HCT116 (cell line): Measurements from ENCODE around the gene LEKR1. TPM values are rescaled to one million over a fixed set of nuclear protein-coding genes. Genes with fewer than 3 reads are reported as not detected.

ENCODE experiments used
- ATAC-seq: fragments of 200-7000 bp; cut with Tn5 transposase; 2 replicates; pipeline ENCODE4 v1.9.1; 2020; ENCODE audit warnings: mild to moderate bottlenecking, moderate library complexity
- BruUV-seq: library from RNA; stranded (reverse); fragments of 400-500 nt; replicated peaks from 2 replicates; lab custom pipeline; 2021; lab: Mats Ljungman, UMichigan
- CTCF ChIA-PET: fragments of 300-600 bp; sonication (Branson Sonifier 250); formaldehyde crosslinking; loops from one replicate; lab custom pipeline; 2021; ENCODE audit warnings: antibody characterized with exemption; lab: Charles Lee
- POLR2A ChIA-PET: fragments of 300-600, 350-600 bp; sonication (Branson Sonifier 250); formaldehyde crosslinking; loops from one replicate; lab custom pipeline; 2021; ENCODE audit warnings: antibody characterized with exemption; lab: Charles Lee
- RAD21 ChIA-PET, 2 experiments: fragments of 300-600 bp; sonication (Branson Sonifier 250); formaldehyde crosslinking; loops; one replicate each; lab custom pipeline; 2023; ENCODE audit warnings: low total read pairs in 2 of 2; ENCODE audit not compliant: uncharacterized antibody in 2 of 2, unreplicated experiment in 2 of 2, low non-redundant PET in 1 of 2; lab: Charles Lee
- DNase-seq: peaks from one replicate; pipeline ENCODE4 v3.0.0-alpha.2; 2010; ENCODE audit warnings: low read depth, low spot score
- H2AFZ ChIP-seq: fragments of 200-600 bp; shearing (Covaris generic), sonication (generic); 2 replicates; pipeline ENCODE4 v1.6.1; 2017; ENCODE audit warnings: low read depth, mixed run types, mixed read lengths, antibody characterized with exemption, low read length; ENCODE audit not compliant: poor library complexity, severe bottlenecking
- H3K27ac ChIP-seq: 2 replicates; pipeline ENCODE4 v1.5.1; 2012; ENCODE audit warnings: low read depth, low read length
- H3K27me3 ChIP-seq: fragments of 200-600 bp; sonication (generic); 2 replicates; pipeline ENCODE4 v1.6.1; 2016; ENCODE audit warnings: mixed run types, low read length, mixed read lengths; ENCODE audit not compliant: insufficient read depth
- H3K36me3 ChIP-seq, 2 experiments: fragments of 200-500 bp in 1 of 2; fragments of 200-600 bp in 1 of 2; sonication (Bioruptor generic) in 1 of 2; sonication (generic) in 1 of 2; 2 replicates each; pipeline versions ENCODE4 v1.5.1 to v1.6.1; 2014 to 2016; ENCODE audit warnings: low read length in 2 of 2, inconsistent platforms in 1 of 2, mixed read lengths in 1 of 2, mixed run types in 1 of 2; ENCODE audit not compliant: insufficient read depth in 2 of 2, control insufficient read depth in 1 of 2
- H3K4me1 ChIP-seq, 2 experiments: fragments of 200-600 bp in 1 of 2; sonication (generic) in 1 of 2; 2 replicates each; pipeline versions ENCODE4 v1.5.1 to v1.6.1; 2012 to 2017; ENCODE audit warnings: low read length in 2 of 2, inconsistent platforms in 1 of 2, mild to moderate bottlenecking in 1 of 2, mixed read lengths in 1 of 2, mixed run types in 1 of 2, moderate library complexity in 1 of 2; ENCODE audit not compliant: insufficient read depth in 2 of 2, control insufficient read depth in 1 of 2
- H3K4me2 ChIP-seq: fragments of 200-600 bp; sonication (generic); 2 replicates; pipeline ENCODE4 v1.6.1; 2017; ENCODE audit warnings: mixed run types, low read length, mixed read lengths
- H3K4me3 ChIP-seq, 2 experiments: fragments of 200-600 bp in 1 of 2; sonication (generic) in 1 of 2; replicated peaks in 1 of 2; 2 replicates each; pipeline ENCODE4 v1.5.1; 2011 to 2016; ENCODE audit warnings: low read length in 2 of 2, control low read depth in 1 of 2, low read depth in 1 of 2, mild to moderate bottlenecking in 1 of 2, mixed read lengths in 1 of 2, mixed run types in 1 of 2
- H3K79me2 ChIP-seq: fragments of 200-600 bp; sonication (generic); 2 replicates; pipeline ENCODE4 v1.6.1; 2017; ENCODE audit warnings: mild to moderate bottlenecking, mixed run types, low read length, moderate library complexity, mixed read lengths; ENCODE audit not compliant: insufficient read depth
- H3K9ac ChIP-seq: fragments of 200-600 bp; sonication (generic); 2 replicates; pipeline ENCODE4 v1.6.1; 2016; ENCODE audit warnings: low read length, mixed read lengths
- H3K9me2 ChIP-seq: fragments of 200-600 bp; sonication (generic), shearing (Covaris generic); 2 replicates; pipeline ENCODE4 v1.6.1; 2017; ENCODE audit warnings: mixed run types, mild to moderate bottlenecking, moderate library complexity; ENCODE audit not compliant: insufficient read depth
- H3K9me3 ChIP-seq, 2 experiments: fragments of 200-500 bp in 1 of 2; fragments of 200-600 bp in 1 of 2; sonication (Bioruptor generic) in 1 of 2; sonication (generic) in 1 of 2; 2 replicates each; pipeline ENCODE4 v1.6.1; 2014 to 2017; ENCODE audit warnings: low read length in 2 of 2, mixed read lengths in 2 of 2, inconsistent platforms in 1 of 2, low read depth in 1 of 2, mild to moderate bottlenecking in 1 of 2, mixed run types in 1 of 2, moderate library complexity in 1 of 2; ENCODE audit not compliant: control insufficient read depth in 1 of 2, insufficient read depth in 1 of 2
- H4K20me1 ChIP-seq: fragments of 200-600 bp; sonication (generic), shearing (Covaris generic); 2 replicates; pipeline ENCODE4 v1.6.1; 2017; ENCODE audit warnings: mixed run types, mild to moderate bottlenecking, moderate library complexity; ENCODE audit not compliant: insufficient read depth
- CBX3 ChIP-seq: IDR thresholded peaks from 2 replicates; pipeline ENCODE4 v1.6.1; 2012; ENCODE audit warnings: low read depth
- CEBPB ChIP-seq: IDR thresholded peaks from 2 replicates; pipeline ENCODE4 v1.6.1; 2012; ENCODE audit warnings: low read depth
- EGR1 ChIP-seq: IDR thresholded peaks from 2 replicates; pipeline ENCODE4 v1.6.1; 2012; ENCODE audit warnings: low read depth
- ELF1 ChIP-seq: IDR thresholded peaks from 2 replicates; pipeline ENCODE4 v1.6.1; 2012; ENCODE audit warnings: low read depth, borderline replicate concordance
- EZH2 ChIP-seq: fragments of 200-600 bp; sonication (generic); IDR thresholded peaks from 2 replicates; pipeline ENCODE4 v1.6.1; 2017; ENCODE audit warnings: antibody characterized with exemption, mixed run types
- EZH2phosphoT487 ChIP-seq: fragments of 200-600 bp; IDR thresholded peaks from 2 replicates; pipeline ENCODE4 v1.6.1; 2018; ENCODE audit warnings: antibody characterized with exemption, borderline replicate concordance
- FOSL1 ChIP-seq: IDR thresholded peaks from 2 replicates; pipeline ENCODE4 v1.6.1; 2012; ENCODE audit warnings: low read depth
- POLR2AphosphoS5 ChIP-seq: IDR thresholded peaks from 2 replicates; pipeline ENCODE4 v1.6.1; 2011; ENCODE audit warnings: mild to moderate bottlenecking, low read depth, low read length, moderate library complexity
- RAD21 ChIP-seq: IDR thresholded peaks from 2 replicates; pipeline ENCODE4 v1.6.1; 2012; ENCODE audit warnings: low read depth, mild to moderate bottlenecking
- SP1 ChIP-seq: IDR thresholded peaks from 2 replicates; pipeline ENCODE4 v1.6.1; 2012; ENCODE audit warnings: low read depth
- TCF7L2 ChIP-seq: IDR thresholded peaks from 2 replicates; pipeline ENCODE4 v1.7.0; 2011; ENCODE audit warnings: borderline replicate concordance, inconsistent platforms; ENCODE audit not compliant: insufficient read depth, insufficient read length; ENCODE audit errors: extremely low read depth
- YY1 ChIP-seq: IDR thresholded peaks from 2 replicates; pipeline ENCODE4 v1.6.1; 2011; ENCODE audit warnings: low read length, low read depth, moderate library complexity, mild to moderate bottlenecking; ENCODE audit not compliant: insufficient replicate concordance; ENCODE audit errors: extremely low read depth
- ZFX ChIP-seq: fragments of 450-650 bp; IDR thresholded peaks from 2 replicates; pipeline ENCODE4 v1.6.1; 2017
- ZNF274 ChIP-seq: fragments of 200-500 bp; sonication (Bioruptor generic); IDR thresholded peaks from 2 replicates; pipeline ENCODE4 v1.6.1; 2014; ENCODE audit warnings: mild to moderate bottlenecking, low read depth, low read length, inconsistent platforms
- intact Hi-C: fragments of 100-400 bp; cut with micrococcal nuclease; formaldehyde crosslinking; loops from 2 replicates; pipeline ENCODE4 v1.10.0; 2022
- total RNA-seq: library from RNA; stranded (reverse); gene quantifications from one replicate; pipeline ENCODE4 v1.2.1, GENCODE V29; 2021; ENCODE audit not compliant: unreplicated experiment
- TF ChIP-seq, protein P1 (sequence below): IDR thresholded peaks from 2 replicates; pipeline ENCODE4 v1.6.1; 2012; ENCODE audit warnings: low read depth
- TF ChIP-seq, protein P2 (sequence below): IDR thresholded peaks from 2 replicates; pipeline ENCODE4 v1.6.1; 2011; ENCODE audit warnings: mild to moderate bottlenecking, low read length, moderate library complexity; ENCODE audit not compliant: insufficient replicate concordance; ENCODE audit errors: extremely low read depth
- TF ChIP-seq, protein P3 (sequence below): IDR thresholded peaks from 2 replicates; pipeline ENCODE4 v1.6.1; 2012
- TF ChIP-seq, protein P4 (sequence below): IDR thresholded peaks from 2 replicates; pipeline ENCODE4 v1.6.1; 2012
- TF ChIP-seq, protein P5 (sequence below), 3 experiments: fragments of 200-600 bp in 1 of 3; sonication (generic) in 1 of 3; IDR thresholded peaks in 2 of 3; conservative IDR thresholded peaks in 1 of 3; 2 replicates each; pipeline ENCODE4 v1.5.1; 2012 to 2017; ENCODE audit warnings: low read depth in 2 of 3, low read length in 2 of 3, antibody characterized with exemption in 1 of 3, borderline replicate concordance in 1 of 3, control low read depth in 1 of 3, mild to moderate bottlenecking in 1 of 3, mixed read lengths in 1 of 3, mixed run types in 1 of 3, moderate library complexity in 1 of 3; ENCODE audit not compliant: insufficient read depth in 1 of 3

The LEKR1 gene
- total RNA-seq, 1 experiment from 2014 or later: 2.1 TPM

DNA sequence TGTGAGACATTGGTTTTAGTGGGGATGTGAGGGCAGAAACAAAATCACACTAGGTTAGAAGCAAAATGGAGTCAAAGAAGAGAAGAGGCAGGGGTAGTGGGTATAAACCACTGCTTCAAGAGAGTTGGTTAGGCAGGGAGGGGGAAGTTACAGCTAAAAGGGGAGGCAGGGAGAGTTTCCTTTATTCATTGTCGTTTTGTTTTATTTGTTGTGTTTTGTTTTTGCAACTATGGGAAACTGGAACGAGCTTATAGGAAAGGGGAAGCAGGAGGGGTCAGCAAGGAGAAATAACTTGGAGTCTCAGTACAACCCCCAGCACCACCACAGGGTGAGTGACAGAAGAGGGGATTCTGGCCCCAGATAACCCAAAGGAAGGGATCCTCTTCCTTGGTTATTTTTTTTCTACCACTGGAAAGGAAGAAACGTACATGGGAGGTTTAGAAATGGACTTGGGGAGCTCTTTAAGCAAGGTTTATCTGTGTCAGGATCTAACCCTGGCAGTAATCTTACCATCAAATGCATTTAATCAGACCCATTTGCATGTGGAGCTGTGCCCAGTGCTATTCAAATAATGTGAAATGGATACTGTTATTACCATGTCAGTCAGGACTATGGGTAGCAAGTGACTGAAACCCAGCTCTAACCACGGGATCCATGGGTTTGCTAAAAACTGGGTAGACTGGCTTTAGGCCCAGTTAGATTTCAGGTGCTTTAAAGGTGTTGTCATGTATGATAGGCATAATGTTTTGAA, 265.1 kb downstream of the LEKR1 start:
- H3K4me1 ChIP-seq: peaks cover 19 to 39% of the 10 kb centered on the region in 2 experiments
- intact Hi-C loops: no loop called here
- ChIA-PET POLR2A (interaction anchor here (0.9 kb wide), 1 partner anchor 17 kb away, joined by 4 read pairs; no protein-coding TSS in a partner anchor), CTCF (no interaction called here), RAD21 (interaction anchor here in 1 of 2 experiments (0.5 kb wide), 1 partner anchor 315 kb away, joined by 3 read pairs; no protein-coding TSS in a partner anchor)
- H3K9me3 ChIP-seq: no peaks in the 10 kb centered on the region
- H3K79me2 ChIP-seq: no peaks in the 10 kb centered on the region
- no peak for DNase-seq
- no peaks in the 10 kb centered on the region for H3K9me2 ChIP-seq
- no peak overlapping the region for H3K9ac ChIP-seq
- H2AFZ ChIP-seq: no peak overlapping the region
- no peak for TF ChIP-seq YY1
- TF ChIP-seq ZNF274: no peak
- TF ChIP-seq, protein P1, sequence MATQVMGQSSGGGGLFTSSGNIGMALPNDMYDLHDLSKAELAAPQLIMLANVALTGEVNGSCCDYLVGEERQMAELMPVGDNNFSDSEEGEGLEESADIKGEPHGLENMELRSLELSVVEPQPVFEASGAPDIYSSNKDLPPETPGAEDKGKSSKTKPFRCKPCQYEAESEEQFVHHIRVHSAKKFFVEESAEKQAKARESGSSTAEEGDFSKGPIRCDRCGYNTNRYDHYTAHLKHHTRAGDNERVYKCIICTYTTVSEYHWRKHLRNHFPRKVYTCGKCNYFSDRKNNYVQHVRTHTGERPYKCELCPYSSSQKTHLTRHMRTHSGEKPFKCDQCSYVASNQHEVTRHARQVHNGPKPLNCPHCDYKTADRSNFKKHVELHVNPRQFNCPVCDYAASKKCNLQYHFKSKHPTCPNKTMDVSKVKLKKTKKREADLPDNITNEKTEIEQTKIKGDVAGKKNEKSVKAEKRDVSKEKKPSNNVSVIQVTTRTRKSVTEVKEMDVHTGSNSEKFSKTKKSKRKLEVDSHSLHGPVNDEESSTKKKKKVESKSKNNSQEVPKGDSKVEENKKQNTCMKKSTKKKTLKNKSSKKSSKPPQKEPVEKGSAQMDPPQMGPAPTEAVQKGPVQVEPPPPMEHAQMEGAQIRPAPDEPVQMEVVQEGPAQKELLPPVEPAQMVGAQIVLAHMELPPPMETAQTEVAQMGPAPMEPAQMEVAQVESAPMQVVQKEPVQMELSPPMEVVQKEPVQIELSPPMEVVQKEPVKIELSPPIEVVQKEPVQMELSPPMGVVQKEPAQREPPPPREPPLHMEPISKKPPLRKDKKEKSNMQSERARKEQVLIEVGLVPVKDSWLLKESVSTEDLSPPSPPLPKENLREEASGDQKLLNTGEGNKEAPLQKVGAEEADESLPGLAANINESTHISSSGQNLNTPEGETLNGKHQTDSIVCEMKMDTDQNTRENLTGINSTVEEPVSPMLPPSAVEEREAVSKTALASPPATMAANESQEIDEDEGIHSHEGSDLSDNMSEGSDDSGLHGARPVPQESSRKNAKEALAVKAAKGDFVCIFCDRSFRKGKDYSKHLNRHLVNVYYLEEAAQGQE: no peak
- no peak for TF ChIP-seq ZFX
- TF ChIP-seq, protein P2, sequence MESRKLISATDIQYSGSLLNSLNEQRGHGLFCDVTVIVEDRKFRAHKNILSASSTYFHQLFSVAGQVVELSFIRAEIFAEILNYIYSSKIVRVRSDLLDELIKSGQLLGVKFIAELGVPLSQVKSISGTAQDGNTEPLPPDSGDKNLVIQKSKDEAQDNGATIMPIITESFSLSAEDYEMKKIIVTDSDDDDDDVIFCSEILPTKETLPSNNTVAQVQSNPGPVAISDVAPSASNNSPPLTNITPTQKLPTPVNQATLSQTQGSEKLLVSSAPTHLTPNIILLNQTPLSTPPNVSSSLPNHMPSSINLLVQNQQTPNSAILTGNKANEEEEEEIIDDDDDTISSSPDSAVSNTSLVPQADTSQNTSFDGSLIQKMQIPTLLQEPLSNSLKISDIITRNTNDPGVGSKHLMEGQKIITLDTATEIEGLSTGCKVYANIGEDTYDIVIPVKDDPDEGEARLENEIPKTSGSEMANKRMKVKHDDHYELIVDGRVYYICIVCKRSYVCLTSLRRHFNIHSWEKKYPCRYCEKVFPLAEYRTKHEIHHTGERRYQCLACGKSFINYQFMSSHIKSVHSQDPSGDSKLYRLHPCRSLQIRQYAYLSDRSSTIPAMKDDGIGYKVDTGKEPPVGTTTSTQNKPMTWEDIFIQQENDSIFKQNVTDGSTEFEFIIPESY: no peak
- no peak for TF ChIP-seq FOSL1
- no peak for TF ChIP-seq TCF7L2
- TF ChIP-seq RAD21: no peak
- TF ChIP-seq POLR2AphosphoS5: no peak
- TF ChIP-seq, protein P3, sequence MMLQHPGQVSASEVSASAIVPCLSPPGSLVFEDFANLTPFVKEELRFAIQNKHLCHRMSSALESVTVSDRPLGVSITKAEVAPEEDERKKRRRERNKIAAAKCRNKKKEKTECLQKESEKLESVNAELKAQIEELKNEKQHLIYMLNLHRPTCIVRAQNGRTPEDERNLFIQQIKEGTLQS: no peak
- TF ChIP-seq ELF1: no peak
- TF ChIP-seq, protein P4, sequence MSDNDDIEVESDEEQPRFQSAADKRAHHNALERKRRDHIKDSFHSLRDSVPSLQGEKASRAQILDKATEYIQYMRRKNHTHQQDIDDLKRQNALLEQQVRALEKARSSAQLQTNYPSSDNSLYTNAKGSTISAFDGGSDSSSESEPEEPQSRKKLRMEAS: no peak
- no peak for TF ChIP-seq CBX3
- no peak for TF ChIP-seq CEBPB
- no peak for TF ChIP-seq SP1
- no peak for TF ChIP-seq EGR1
- no peak for TF ChIP-seq EZH2
- TF ChIP-seq, protein P5, sequence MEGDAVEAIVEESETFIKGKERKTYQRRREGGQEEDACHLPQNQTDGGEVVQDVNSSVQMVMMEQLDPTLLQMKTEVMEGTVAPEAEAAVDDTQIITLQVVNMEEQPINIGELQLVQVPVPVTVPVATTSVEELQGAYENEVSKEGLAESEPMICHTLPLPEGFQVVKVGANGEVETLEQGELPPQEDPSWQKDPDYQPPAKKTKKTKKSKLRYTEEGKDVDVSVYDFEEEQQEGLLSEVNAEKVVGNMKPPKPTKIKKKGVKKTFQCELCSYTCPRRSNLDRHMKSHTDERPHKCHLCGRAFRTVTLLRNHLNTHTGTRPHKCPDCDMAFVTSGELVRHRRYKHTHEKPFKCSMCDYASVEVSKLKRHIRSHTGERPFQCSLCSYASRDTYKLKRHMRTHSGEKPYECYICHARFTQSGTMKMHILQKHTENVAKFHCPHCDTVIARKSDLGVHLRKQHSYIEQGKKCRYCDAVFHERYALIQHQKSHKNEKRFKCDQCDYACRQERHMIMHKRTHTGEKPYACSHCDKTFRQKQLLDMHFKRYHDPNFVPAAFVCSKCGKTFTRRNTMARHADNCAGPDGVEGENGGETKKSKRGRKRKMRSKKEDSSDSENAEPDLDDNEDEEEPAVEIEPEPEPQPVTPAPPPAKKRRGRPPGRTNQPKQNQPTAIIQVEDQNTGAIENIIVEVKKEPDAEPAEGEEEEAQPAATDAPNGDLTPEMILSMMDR (IDR thresholded peaks at IDR 0.05 in 2 of 3, conservative IDR thresholded peaks at IDR 0.05 in 1 of 3; ENCODE audit: borderline replicate concordance in 1 of 3, insufficient read depth in 1 of 3, low read depth in 2 of 3, low read length in 2 of 3): no peak
- TF ChIP-seq EZH2phosphoT487: no peak
- no peak overlapping the region for H3K27ac ChIP-seq
- BruUV-seq: no TSS peak
- H3K27me3 ChIP-seq: no peaks in the 10 kb centered on the region
- H3K36me3 ChIP-seq: no peaks in the 10 kb centered on the region
- H3K4me2 ChIP-seq: no peak overlapping the region
- H4K20me1 ChIP-seq: no peaks in the 10 kb centered on the region
- ATAC-seq: no peak
- no peak overlapping the region for H3K4me3 ChIP-seq
